GM12892 (cell line): Measurements from ENCODE around the gene WDR36.

Experiments used
- DNase-seq: peaks from one replicate; pipeline ENCODE4 v3.0.0; 2011; ENCODE audit not compliant: insufficient read length
- FAIRE-seq: peaks from 2 replicates; lab custom pipeline; 2011; peaks lifted over from hg19 to GRCh38; lab: Jason Lieb, UNC
- POLR2A ChIP-seq: IDR thresholded peaks from 2 replicates; pipeline ENCODE4 v1.6.1; 2011; ENCODE audit warnings: low read depth, low read length, control low read depth
- POLR2AphosphoS5 ChIP-seq: IDR thresholded peaks from 2 replicates; pipeline ENCODE4 v1.6.1; 2011; ENCODE audit warnings: low read depth, low read length, control low read depth
- TAF1 ChIP-seq: IDR thresholded peaks from 2 replicates; pipeline ENCODE4 v1.6.1; 2011; ENCODE audit warnings: low read depth, mild to moderate bottlenecking, control low read depth, low read length, borderline replicate concordance

The WDR36 gene

GRCh38 chr5:111170279-111170678 lies 78.1 kb downstream of the WDR36 start:
- DNase-seq = no peak
- peak; percentile 27 for FAIRE-seq
- TF ChIP-seq POLR2A = no peak

GRCh38 chr5:111172504-111172903 lies 80.4 kb downstream of the WDR36 start:
- no peak for FAIRE-seq
- DNase-seq = no peak
- TF ChIP-seq TAF1 (no peak), POLR2AphosphoS5 (no peak), POLR2A (no peak)

GRCh38 chr5:111173476-111173875 lies 81.3 kb downstream of the WDR36 start:
- FAIRE-seq = peak; percentile 21
- DNase-seq = no peak
- no peak for TF ChIP-seq POLR2AphosphoS5
- TF ChIP-seq TAF1 = no peak
- no peak for TF ChIP-seq POLR2A
